ENCODE measurements around the gene WDFY2.

DNA sequence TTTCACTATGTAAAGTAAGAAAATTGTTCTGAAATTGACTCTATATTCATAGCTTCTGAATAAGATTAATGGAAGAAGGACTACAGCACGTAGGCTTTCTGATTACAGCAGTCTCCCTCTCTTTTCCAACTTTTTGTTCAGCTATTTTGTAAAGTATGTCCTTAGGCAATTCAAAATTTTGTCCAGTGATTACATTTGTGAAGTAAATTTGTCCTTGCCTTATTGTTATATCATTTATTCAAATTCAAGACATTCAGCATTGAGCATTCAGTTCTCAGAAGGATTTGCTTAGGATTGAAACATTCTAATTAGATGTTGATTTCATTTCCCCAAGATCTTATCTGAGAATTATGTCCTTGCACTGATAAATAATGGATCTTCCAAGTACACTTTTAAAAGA lies 76.6 kb downstream of the WDFY2 start:
- TF ChIP-seq EZH2phosphoT487 (conservative IDR thresholded peaks at IDR 0.05; ENCODE audit: low read length): no peak
- TF ChIP-seq, protein P1, sequence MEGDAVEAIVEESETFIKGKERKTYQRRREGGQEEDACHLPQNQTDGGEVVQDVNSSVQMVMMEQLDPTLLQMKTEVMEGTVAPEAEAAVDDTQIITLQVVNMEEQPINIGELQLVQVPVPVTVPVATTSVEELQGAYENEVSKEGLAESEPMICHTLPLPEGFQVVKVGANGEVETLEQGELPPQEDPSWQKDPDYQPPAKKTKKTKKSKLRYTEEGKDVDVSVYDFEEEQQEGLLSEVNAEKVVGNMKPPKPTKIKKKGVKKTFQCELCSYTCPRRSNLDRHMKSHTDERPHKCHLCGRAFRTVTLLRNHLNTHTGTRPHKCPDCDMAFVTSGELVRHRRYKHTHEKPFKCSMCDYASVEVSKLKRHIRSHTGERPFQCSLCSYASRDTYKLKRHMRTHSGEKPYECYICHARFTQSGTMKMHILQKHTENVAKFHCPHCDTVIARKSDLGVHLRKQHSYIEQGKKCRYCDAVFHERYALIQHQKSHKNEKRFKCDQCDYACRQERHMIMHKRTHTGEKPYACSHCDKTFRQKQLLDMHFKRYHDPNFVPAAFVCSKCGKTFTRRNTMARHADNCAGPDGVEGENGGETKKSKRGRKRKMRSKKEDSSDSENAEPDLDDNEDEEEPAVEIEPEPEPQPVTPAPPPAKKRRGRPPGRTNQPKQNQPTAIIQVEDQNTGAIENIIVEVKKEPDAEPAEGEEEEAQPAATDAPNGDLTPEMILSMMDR (IDR thresholded peaks at IDR 0.05; ENCODE audit: insufficient read depth, low read length, poor library complexity, severe bottlenecking): no peak
